K562 (cell line): Measurements from ENCODE around the gene SAFB. TPM values are rescaled to one million over a fixed set of nuclear protein-coding genes. Genes with fewer than 3 reads are reported as not detected.

Source experiments
- BCL6 ChIP-seq: fragments of 250-450 bp; sonication (Bioruptor Pico); IDR thresholded peaks from 2 replicates; pipeline ENCODE4 v1.4.0; 2020
- NR2C2 ChIP-seq, 2 experiments: fragments of 200-800 bp in 1 of 2; sonication (Bioruptor generic) in 1 of 2; sonication (generic) in 1 of 2; formaldehyde crosslinking in 1 of 2; IDR thresholded peaks; 2 replicates each; pipeline versions ENCODE4 v1.6.1 to v1.8.0; 2016 to 2022; ENCODE audit warnings: mild to moderate bottlenecking in 1 of 2, missing compliant biosample characterization in 1 of 2, missing genetic modification characterization in 1 of 2, missing genetic modification reagents in 1 of 2
- PHB2 ChIP-seq: fragments of 450-650 bp; IDR thresholded peaks from 2 replicates; pipeline ENCODE4 v1.6.1; 2017; ENCODE audit warnings: low read depth
- SP2 ChIP-seq: IDR thresholded peaks from 2 replicates; pipeline ENCODE4 v1.6.1; 2011; ENCODE audit warnings: mild to moderate bottlenecking, low read depth, low read length, moderate library complexity; ENCODE audit not compliant: poor library complexity, severe bottlenecking; ENCODE audit errors: extremely low read depth
- XRCC5 ChIP-seq: fragments of 200-400 bp; formaldehyde crosslinking; IDR thresholded peaks from 2 replicates; pipeline ENCODE4 v1.6.1; 2017; ENCODE audit warnings: low read depth, mild to moderate bottlenecking, low read length
- ZNF445 ChIP-seq: fragments of 250-450 bp; sonication (Bioruptor Pico); IDR thresholded peaks from 2 replicates; pipeline ENCODE4 v1.4.0; 2020; ENCODE audit warnings: low read depth, mild to moderate bottlenecking, moderate library complexity
- polyA plus RNA-seq, 8 experiments: library from polyadenylated mRNA; depleted of rRNA in 4 of 8; stranded (reverse) in 5 of 8; unstranded in 3 of 8; fragments of >200 nt; fragmentation: Nextera tagmentation in 2 of 8; fragmentation: Illumina TruSeq in 1 of 8; extraction: Ambion mirVana in 2 of 8; extraction: Trizol in 1 of 8; gene quantifications; 2 replicates each; pipeline versions ENCODE4 v1.2.1 to v1.2.3, GENCODE V29; 2011 to 2014; ENCODE audit warnings: inconsistent platforms in 1 of 8, missing spikeins in 1 of 8
- total RNA-seq, 7 experiments: library from RNA; depleted of rRNA in 6 of 7; stranded (reverse); fragments of >200 nt in 6 of 7; fragmentation: Illumina TruSeq in 2 of 7; extraction: Trizol in 2 of 7; gene quantifications; 2 replicates each; pipeline versions ENCODE4 v1.2.1 to v1.2.3, GENCODE V29; 2011 to 2021; ENCODE audit warnings: low replicate concordance in 1 of 7
- TF ChIP-seq, protein P1 (sequence below): fragments of 150-350 bp; conservative IDR thresholded peaks from 2 replicates; pipeline ENCODE4 v1.6.1; 2014; ENCODE audit warnings: low read length
- TF ChIP-seq, protein P2 (sequence below): IDR thresholded peaks from 2 replicates; pipeline ENCODE4 v1.6.1; 2011; ENCODE audit not compliant: insufficient read length; ENCODE audit errors: extremely low read depth
- TF ChIP-seq, protein P3 (sequence below): fragments of 250-450 bp; sonication (Bioruptor Pico); IDR thresholded peaks from 2 replicates; pipeline ENCODE4 v1.8.0; 2022; ENCODE audit warnings: inconsistent platforms, mild to moderate bottlenecking, moderate library complexity, borderline replicate concordance
- TF ChIP-seq, protein P4 (sequence below): fragments of 450-650 bp; IDR thresholded peaks from 2 replicates; pipeline ENCODE4 v1.6.1; 2018; ENCODE audit warnings: mild to moderate bottlenecking, low read depth; ENCODE audit not compliant: partially characterized antibody
- TF ChIP-seq, protein P5 (sequence below): fragments of 250-450 bp; sonication (Bioruptor Pico); IDR thresholded peaks from 2 replicates; pipeline ENCODE4 v1.6.1; 2021; ENCODE audit warnings: mild to moderate bottlenecking
- TF ChIP-seq, protein P6 (sequence below): sonication (generic); formaldehyde crosslinking; IDR thresholded peaks from 2 replicates; pipeline ENCODE4 v1.8.1; 2023; ENCODE audit warnings: mild to moderate bottlenecking, missing genetic modification reagents
- TF ChIP-seq, protein P7 (sequence below): fragments of 250-450 bp; sonication (Bioruptor Pico); IDR thresholded peaks from 2 replicates; pipeline ENCODE4 v1.9.0; 2021; ENCODE audit warnings: mild to moderate bottlenecking, inconsistent platforms

Gene SAFB
- total and polyA plus RNA-seq, 9 of the 15 experiments (the other 6 are each of a cell fraction or from before 2014, with no cell fraction given) = 1.1 to 151 (median 83.1) TPM

DNA sequence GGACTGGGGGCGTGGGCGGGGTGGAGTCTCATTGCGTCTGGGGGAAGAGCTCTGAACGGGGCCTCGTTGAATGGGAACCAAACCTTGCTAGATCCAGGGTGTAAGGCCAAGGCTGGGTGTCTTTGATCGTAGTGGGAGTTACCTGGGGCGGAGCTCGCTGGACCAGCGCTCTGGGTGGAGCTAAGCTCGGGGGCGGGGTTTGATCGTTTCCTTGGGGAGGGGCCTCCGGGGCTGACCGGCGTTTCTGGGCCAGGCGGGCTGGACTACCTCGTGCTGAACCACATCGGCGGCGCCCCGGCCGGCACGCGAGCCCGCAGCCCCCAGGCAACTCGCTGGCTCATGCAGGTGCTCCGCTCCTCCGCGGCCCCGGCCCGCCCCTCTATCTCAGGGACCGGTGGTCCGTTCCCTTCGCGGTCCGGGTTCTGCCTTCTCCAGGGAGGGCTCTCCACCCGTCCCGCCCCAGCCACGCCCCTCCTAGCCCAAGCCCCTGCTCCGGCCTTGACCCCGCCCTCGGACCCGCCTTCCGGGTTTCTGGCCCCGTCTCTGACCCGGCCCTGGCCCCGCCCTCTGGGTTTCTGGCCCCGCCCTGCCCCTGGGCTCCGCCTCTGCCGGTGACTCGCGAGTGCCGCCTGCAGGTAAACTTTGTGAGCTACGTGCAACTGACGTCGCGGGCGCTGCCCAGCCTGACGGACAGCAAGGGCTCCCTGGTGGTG is 63.9 kb downstream of the SAFB start (continued):
- TF ChIP-seq, protein P1, sequence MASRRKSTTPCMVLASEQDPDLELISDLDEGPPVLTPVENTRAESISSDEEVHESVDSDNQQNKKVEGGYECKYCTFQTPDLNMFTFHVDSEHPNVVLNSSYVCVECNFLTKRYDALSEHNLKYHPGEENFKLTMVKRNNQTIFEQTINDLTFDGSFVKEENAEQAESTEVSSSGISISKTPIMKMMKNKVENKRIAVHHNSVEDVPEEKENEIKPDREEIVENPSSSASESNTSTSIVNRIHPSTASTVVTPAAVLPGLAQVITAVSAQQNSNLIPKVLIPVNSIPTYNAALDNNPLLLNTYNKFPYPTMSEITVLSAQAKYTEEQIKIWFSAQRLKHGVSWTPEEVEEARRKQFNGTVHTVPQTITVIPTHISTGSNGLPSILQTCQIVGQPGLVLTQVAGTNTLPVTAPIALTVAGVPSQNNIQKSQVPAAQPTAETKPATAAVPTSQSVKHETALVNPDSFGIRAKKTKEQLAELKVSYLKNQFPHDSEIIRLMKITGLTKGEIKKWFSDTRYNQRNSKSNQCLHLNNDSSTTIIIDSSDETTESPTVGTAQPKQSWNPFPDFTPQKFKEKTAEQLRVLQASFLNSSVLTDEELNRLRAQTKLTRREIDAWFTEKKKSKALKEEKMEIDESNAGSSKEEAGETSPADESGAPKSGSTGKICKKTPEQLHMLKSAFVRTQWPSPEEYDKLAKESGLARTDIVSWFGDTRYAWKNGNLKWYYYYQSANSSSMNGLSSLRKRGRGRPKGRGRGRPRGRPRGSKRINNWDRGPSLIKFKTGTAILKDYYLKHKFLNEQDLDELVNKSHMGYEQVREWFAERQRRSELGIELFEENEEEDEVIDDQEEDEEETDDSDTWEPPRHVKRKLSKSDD = no peak
- TF ChIP-seq, protein P2, sequence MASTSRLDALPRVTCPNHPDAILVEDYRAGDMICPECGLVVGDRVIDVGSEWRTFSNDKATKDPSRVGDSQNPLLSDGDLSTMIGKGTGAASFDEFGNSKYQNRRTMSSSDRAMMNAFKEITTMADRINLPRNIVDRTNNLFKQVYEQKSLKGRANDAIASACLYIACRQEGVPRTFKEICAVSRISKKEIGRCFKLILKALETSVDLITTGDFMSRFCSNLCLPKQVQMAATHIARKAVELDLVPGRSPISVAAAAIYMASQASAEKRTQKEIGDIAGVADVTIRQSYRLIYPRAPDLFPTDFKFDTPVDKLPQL = no peak
- TF ChIP-seq XRCC5 (peak; percentile 83; the same call in 1 of the 2 replicates), SP2 (no peak), NR2C2 (CRISPR knock-in tag; IDR thresholded peaks at IDR 0.05) (no peak; the same call in 1 of the 2 replicates), NR2C2 (tag; IDR thresholded peaks at IDR 0.05) (peak; percentile 14; the same call in 1 of the 2 replicates), BCL6 (no peak), ZNF445 (CRISPR knock-in tag) (no peak), PHB2 (no peak)
- TF ChIP-seq, protein P3, sequence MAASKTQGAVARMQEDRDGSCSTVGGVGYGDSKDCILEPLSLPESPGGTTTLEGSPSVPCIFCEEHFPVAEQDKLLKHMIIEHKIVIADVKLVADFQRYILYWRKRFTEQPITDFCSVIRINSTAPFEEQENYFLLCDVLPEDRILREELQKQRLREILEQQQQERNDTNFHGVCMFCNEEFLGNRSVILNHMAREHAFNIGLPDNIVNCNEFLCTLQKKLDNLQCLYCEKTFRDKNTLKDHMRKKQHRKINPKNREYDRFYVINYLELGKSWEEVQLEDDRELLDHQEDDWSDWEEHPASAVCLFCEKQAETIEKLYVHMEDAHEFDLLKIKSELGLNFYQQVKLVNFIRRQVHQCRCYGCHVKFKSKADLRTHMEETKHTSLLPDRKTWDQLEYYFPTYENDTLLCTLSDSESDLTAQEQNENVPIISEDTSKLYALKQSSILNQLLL (CRISPR knock-in tag) = no peak
- TF ChIP-seq, protein P4, sequence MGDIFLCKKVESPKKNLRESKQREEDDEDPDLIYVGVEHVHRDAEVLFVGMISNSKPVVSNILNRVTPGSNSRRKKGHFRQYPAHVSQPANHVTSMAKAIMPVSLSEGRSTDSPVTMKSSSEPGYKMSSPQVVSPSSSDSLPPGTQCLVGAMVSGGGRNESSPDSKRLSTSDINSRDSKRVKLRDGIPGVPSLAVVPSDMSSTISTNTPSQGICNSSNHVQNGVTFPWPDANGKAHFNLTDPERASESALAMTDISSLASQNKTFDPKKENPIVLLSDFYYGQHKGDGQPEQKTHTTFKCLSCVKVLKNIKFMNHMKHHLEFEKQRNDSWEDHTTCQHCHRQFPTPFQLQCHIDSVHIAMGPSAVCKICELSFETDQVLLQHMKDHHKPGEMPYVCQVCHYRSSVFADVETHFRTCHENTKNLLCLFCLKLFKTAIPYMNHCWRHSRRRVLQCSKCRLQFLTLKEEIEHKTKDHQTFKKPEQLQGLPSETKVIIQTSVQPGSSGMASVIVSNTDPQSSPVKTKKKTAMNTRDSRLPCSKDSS = no peak
- TF ChIP-seq, protein P5, sequence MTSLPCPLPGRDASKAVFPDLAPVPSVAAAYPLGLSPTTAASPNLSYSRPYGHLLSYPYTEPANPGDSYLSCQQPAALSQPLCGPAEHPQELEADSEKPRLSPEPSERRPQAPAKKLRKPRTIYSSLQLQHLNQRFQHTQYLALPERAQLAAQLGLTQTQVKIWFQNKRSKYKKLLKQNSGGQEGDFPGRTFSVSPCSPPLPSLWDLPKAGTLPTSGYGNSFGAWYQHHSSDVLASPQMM (CRISPR knock-in tag) = no peak
- TF ChIP-seq, protein P6, sequence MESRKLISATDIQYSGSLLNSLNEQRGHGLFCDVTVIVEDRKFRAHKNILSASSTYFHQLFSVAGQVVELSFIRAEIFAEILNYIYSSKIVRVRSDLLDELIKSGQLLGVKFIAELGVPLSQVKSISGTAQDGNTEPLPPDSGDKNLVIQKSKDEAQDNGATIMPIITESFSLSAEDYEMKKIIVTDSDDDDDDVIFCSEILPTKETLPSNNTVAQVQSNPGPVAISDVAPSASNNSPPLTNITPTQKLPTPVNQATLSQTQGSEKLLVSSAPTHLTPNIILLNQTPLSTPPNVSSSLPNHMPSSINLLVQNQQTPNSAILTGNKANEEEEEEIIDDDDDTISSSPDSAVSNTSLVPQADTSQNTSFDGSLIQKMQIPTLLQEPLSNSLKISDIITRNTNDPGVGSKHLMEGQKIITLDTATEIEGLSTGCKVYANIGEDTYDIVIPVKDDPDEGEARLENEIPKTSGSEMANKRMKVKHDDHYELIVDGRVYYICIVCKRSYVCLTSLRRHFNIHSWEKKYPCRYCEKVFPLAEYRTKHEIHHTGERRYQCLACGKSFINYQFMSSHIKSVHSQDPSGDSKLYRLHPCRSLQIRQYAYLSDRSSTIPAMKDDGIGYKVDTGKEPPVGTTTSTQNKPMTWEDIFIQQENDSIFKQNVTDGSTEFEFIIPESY (CRISPR knock-in tag) = no peak
- TF ChIP-seq, protein P7, sequence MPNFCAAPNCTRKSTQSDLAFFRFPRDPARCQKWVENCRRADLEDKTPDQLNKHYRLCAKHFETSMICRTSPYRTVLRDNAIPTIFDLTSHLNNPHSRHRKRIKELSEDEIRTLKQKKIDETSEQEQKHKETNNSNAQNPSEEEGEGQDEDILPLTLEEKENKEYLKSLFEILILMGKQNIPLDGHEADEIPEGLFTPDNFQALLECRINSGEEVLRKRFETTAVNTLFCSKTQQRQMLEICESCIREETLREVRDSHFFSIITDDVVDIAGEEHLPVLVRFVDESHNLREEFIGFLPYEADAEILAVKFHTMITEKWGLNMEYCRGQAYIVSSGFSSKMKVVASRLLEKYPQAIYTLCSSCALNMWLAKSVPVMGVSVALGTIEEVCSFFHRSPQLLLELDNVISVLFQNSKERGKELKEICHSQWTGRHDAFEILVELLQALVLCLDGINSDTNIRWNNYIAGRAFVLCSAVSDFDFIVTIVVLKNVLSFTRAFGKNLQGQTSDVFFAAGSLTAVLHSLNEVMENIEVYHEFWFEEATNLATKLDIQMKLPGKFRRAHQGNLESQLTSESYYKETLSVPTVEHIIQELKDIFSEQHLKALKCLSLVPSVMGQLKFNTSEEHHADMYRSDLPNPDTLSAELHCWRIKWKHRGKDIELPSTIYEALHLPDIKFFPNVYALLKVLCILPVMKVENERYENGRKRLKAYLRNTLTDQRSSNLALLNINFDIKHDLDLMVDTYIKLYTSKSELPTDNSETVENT (CRISPR knock-in tag) = no peak
